Neural crest cell (in vitro differentiated cells): ENCODE results near the gene POLR3A. TPM values are rescaled to one million over a fixed set of nuclear protein-coding genes. Genes with fewer than 3 reads are reported as not detected.
"Not testable (repeated sequence)": the region's sequence is repeated elsewhere in the genome, so short reads cannot be mapped to it uniquely, and the experiment has no call there.

Experiments
- DNase-seq: peaks from one replicate; pipeline ENCODE4 v3.0.0; 2021; ENCODE audit warnings: low read depth, mixed read lengths, low spot score
- H3K27ac Mint-ChIP-seq: one replicate; pipeline ENCODE4 v1.8.0; 2021; ENCODE audit warnings: mild to moderate bottlenecking, mixed read lengths; ENCODE audit not compliant: unreplicated experiment
- H3K27me3 Mint-ChIP-seq: 2 replicates; pipeline ENCODE4 v1.8.0; 2021; ENCODE audit warnings: low read depth, mild to moderate bottlenecking, mixed read lengths
- H3K36me3 Mint-ChIP-seq: 2 replicates; pipeline ENCODE4 v1.8.0; 2021; ENCODE audit warnings: low read depth, mild to moderate bottlenecking, mixed read lengths
- H3K4me1 Mint-ChIP-seq: 2 replicates; pipeline ENCODE4 v1.8.0; 2021; ENCODE audit warnings: mixed read lengths
- H3K4me3 Mint-ChIP-seq: one replicate; pipeline ENCODE4 v1.8.0; 2021; ENCODE audit warnings: mild to moderate bottlenecking, mixed read lengths
- H3K9me3 Mint-ChIP-seq: 2 replicates; pipeline ENCODE4 v1.8.0; 2021; ENCODE audit warnings: mixed read lengths
- CTCF ChIP-seq: fragments of 200-600 bp; sonication (generic); conservative IDR thresholded peaks from 2 replicates; pipeline ENCODE4 v1.5.0; 2021; ENCODE audit warnings: antibody characterized with exemption, mild to moderate bottlenecking
- total RNA-seq: library from RNA; stranded (reverse); gene quantifications from 2 replicates; pipeline ENCODE4 v1.2.1, GENCODE V29; 2021

POLR3A gene
- total RNA-seq, 1 donor from 2014 or later: 28.9 TPM

DNA sequence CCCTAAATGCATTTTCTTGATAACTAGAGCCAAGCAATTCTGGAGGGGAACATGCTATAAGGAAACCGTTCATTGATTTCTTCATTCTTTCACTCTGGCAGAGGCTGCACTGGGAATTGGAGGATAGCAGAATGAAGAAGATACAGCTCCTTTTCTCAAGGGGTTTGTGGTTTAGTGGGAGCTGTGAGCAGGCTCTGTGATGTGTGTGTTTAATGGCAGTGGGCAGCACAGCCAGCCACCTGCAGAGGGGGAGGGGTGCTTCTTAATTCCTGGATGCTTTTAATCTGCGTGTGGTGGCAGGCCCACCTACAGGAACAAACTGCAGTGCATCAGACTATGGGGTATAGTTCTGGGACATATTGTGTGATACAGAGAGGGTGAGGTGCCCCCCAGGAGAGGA is 36.3 kb upstream of the POLR3A start:
- TF ChIP-seq CTCF: no peak

GRCh38 chr10:78064919-78065318 is 35.6 kb upstream of the POLR3A start:
- H3K9me3 Mint-ChIP-seq, H3K27me3 Mint-ChIP-seq, DNase-seq, H3K27ac Mint-ChIP-seq, H3K36me3 Mint-ChIP-seq, H3K4me3 Mint-ChIP-seq: not testable (repeated sequence)
- peaks cover 16% of the 10 kb centered on the region for H3K4me1 Mint-ChIP-seq

More for the DNA sequence above, 36.3 kb upstream of the POLR3A start:
- Mint-ChIP-seq H3K27ac (peak overlapping the region; percentile 92), H3K9me3 (no peaks in the 10 kb centered on the region), H3K36me3 (no peaks in the 10 kb centered on the region), H3K4me1 (peaks cover 16% of the 10 kb centered on the region), H3K4me3 (no peak overlapping the region), H3K27me3 (no peaks in the 10 kb centered on the region)
- no peak for DNase-seq

DNA sequence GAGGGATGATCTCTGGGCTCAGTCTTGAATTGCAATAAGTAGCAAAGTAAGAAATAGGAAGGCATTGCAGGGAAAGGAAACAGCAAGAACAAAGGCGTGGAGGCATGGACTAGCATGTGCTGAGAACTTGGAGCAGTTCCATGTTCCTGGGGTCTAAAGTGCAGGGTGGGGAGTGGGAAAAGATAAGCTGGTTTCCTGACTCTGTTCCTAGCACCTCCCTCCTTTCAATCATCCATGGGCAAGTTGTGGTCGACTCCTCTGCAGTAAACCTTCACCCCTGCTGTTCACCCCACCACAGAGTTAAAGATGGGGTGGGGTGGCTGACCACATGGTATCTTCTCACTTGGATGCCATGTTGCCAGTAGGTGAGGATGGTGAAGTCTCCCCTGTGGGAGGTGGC is 33.9 kb upstream of the POLR3A start:
- H3K36me3 Mint-ChIP-seq: no peaks in the 10 kb centered on the region
- no peak for TF ChIP-seq CTCF
- no peak overlapping the region for H3K4me3 Mint-ChIP-seq
- no peak overlapping the region for H3K27ac Mint-ChIP-seq
- H3K4me1 Mint-ChIP-seq: peaks cover 16% of the 10 kb centered on the region
- no peaks in the 10 kb centered on the region for H3K9me3 Mint-ChIP-seq
- H3K27me3 Mint-ChIP-seq: no peaks in the 10 kb centered on the region
- DNase-seq: no peak

- Mint-ChIP-seq H3K4me1 (peaks cover 14% of the 10 kb centered on the region), H3K4me3 (no peak overlapping the region), H3K27me3 (no peaks in the 10 kb centered on the region), H3K9me3 (no peaks in the 10 kb centered on the region), H3K27ac (no peak overlapping the region), H3K36me3 (no peaks in the 10 kb centered on the region)
- DNase-seq: no peak
- no peak for TF ChIP-seq CTCF
These were observed 33.0 kb upstream of the POLR3A start for GRCh38 chr10:78062296-78062695.

GRCh38 chr10:78059906-78060702 is 30.8 kb upstream of the POLR3A start:
- no peak for TF ChIP-seq CTCF
- no peaks in the 10 kb centered on the region for H3K9me3 Mint-ChIP-seq
- no peaks in the 10 kb centered on the region for H3K36me3 Mint-ChIP-seq
- H3K4me3 Mint-ChIP-seq: no peak overlapping the region
- DNase-seq: no peak
- H3K4me1 Mint-ChIP-seq: no peaks in the 10 kb centered on the region
- no peak overlapping the region for H3K27ac Mint-ChIP-seq
- H3K27me3 Mint-ChIP-seq: no peaks in the 10 kb centered on the region

- TF ChIP-seq CTCF: no peak
- H3K9me3 Mint-ChIP-seq: no peaks in the 10 kb centered on the region
- H3K36me3 Mint-ChIP-seq: no peaks in the 10 kb centered on the region
- DNase-seq: no peak
- no peaks in the 10 kb centered on the region for H3K4me1 Mint-ChIP-seq
- no peak overlapping the region for H3K4me3 Mint-ChIP-seq
- no peaks in the 10 kb centered on the region for H3K27me3 Mint-ChIP-seq
- peak overlapping the region; percentile 81 for H3K27ac Mint-ChIP-seq
These were observed 29.2 kb upstream of the POLR3A start for GRCh38 chr10:78058562-78058961.
